ENCODE data around the gene EDN2.

Gene EDN2

DNA sequence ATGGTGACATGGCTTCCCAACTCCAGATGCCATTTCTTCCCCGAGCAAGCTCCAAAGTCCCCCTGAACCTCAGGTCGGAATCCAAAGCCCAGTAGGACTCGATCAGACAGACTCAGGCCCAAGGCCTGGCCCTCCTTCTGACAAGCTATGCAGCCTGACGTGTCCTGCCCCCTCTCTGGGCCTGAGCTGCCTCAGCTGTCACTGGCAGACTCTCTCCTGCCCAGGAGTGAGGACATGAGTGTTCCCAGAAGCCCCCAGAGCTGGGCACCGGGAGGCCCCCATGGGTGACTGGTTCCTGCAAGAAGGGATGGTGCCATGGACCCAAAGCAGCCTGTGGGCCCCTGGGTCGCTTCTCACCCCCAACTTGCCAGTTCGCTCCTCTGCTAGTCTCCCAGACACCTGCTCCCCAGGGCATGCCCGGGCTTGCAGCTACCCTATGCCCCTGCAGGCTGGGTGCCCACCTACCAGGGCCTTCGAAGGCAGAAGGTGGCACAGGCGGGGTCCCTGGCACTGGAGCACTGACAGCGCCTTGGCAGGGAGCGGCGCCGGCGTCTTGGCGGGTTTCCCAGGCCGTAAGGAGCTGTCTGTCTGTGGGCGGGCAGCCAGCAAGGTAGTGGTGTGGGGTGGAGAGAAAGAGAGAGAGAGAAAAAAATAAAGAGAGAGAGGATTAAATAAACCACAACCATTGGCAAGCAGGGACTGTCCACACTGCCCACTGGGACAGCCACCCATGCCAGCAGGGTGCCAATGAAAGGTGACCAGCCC, 2.3 kb downstream of the EDN2 start:
- DNase-seq = no peak

DNA sequence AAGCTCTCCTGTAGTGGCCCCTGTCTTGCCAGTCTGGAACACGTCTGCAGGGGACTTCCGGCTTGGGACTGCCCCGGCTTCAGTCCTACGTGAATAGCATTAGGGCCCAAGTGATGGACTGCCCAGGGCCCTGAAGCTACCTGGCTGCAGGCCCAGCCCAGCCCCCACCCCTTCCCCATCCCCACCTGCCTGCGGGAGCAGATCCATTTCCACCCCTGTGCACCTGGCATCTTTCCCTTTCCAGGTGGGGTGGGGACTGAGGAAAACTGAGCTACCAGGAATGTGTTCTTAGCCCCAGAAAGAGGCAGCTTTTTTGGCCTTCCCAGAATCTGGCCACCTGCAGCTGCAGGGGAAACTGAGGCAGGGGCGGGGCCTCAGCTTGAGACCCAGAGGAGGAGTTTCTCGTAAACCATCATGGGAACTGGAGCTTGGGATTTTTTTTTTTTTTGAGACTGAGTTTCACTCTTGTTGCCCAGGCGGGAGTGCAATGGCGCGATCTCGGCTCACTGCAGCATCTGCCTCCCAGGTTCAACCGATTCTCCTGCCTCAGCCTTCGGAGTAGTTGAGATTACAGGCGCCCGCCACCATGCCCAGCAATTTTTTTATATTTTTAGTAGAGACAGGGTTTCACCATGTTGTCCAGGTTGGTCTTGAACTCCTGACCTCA, 3.2 kb downstream of the EDN2 start:
- DNase-seq = no peak

DNA sequence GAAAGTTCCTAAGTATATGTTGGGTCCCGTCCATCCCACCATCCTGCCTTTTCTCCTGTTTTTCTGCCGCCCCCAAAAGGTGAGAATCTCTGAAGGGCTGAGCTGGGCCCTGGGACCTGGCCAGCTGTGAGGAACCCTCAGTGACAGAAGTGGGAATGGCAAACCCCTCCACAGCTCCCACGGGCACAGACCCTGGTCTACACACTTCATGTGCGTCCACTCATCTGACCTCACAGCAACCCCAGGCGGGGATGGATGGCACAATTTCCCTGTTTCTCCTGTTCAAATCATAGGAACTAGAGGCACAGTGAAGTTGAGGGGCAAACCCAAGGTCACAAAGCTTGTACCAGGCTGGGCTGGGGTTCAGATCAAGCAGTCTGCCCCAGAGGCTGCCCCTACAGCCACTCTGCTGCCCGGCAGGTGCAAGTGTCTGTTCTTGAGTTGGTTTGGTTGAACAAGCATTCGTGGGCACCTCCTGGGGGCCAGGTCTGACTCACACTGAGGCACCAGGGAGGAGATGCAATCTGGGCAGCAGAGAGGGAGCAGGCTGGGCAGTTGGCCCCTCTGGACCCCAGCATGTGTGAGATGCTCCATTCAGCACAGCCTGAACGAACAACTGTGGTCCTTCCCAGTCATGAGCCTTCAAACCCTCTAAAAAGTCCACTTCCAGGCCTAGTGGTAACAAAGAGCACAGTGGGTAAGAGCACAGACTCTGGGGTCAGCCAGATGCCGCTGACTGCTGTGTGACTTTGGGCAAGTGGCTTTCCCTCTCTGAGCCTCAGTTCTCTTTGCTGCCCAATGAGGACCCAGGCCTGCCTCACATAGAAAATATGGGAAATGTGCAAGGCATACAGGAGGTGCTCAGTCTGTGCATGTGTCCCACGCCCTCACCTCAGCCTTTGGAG, 4.0 kb downstream of the EDN2 start:
- DNase-seq = no peak

DNA sequence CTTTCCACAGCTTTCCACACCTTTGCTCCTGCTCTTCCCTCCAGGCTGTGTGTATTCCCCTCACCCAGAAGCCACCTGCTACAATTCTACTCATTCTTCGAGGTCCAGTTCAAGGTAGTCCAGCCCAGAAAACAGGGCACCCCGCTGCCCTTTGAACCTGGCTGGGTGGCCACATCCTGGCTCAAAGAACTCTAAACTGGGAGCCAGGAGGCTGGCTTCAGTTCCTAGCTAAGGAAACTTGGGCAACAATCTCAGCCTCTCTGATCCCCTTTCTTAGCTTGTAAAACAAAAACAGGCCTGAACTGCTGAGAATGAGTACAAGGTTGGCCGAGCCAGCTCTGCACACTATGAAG, 4.7 kb downstream of the EDN2 start:
- no peak for DNase-seq

DNA sequence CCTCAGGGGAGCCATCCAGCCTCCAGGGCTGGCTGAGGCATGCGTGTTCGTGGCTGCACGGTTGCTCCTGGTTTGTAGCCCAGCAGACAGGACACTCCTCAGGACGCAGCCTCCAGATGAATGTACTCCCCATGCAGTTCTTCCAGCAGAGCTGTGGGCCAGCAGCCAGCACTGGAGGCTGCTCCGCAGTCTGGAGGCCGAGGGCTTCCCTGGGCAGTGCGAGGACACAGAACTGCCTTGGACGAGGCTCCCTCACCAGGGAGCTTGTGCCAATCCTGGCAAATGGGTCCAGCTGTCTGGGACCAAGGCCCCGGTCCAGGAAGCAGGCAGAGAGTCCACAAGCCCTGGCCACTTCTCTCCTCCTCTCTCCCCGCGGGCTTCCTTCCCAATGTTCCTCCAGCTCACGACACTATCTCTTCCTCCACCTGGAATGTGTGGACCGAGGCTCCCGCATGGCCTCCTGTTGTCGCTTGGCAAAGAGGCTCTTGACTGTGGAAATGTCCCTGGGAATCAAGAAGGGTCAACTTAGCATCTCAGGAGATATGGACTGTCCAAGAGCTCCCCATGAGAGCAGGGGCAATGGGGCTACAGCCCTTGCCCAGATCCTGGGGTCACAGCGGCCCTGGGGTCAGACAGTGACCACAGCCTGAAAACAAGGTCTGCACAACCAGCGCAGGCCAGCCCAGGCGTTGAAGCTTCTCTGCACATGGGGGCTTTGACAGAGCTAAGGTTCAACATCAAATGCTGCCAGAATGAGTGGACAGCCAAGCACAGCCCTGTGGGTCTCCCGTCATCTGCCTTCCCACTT, 5.3 kb downstream of the EDN2 start:
- DNase-seq = no peak

DNA sequence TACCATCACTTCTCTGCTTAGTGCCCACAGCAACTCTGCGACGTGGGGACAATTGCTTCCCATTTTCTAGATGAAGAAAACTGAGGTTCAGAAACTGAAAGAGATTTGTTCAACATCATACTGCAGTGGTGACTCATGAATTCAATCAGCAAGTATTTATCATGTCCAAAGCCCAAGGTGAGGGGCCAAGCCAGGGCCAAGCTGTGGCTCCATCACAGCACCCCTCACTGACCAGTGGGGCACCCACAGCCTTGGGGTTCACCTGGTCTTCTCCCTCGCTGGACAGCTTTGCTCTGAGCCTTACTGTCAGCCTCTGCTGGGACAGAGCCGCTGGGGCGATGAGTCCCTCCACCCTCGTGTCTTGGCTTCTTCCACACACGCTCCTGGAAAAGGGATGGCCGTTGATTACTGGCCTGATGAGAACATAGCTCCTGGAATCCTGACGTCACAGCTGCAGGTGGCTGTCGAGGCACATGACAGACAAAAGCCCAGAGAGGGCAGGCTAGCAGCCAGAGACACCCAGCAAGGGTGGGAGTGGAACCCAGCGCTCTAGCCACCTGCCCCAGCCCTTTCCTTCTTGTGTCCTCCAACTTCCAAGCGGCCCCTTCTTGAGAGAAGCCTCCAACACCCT, 6.2 kb downstream of the EDN2 start:
- no peak for DNase-seq

DNA sequence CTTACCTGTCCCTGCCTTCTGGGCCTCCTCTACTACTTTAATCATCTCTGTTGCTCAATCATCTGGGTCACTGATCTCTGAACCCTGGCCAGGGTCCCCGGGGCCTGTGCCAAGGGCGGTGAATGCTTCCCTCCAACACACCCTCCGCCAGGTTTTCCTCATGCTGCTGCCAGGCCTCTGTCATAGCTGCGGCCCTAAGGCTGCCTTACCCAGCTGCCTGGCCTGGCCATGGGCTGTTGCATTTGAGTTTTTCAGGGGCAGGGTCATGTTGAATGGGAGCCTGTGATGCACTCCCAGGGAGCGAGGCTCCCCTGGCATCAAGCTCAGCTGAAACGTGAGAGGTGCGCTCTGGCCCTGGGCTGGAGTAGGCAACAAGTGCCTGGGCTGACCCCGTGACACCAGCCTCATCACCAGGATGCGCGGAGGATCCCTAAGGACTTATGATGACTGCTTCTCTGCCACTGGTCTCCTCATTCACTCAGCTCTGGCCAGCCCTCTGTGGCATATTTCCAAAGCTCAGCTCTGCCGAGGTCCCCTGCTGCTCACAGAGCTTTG, 7.6 kb downstream of the EDN2 start:
- DNase-seq = no peak

DNA sequence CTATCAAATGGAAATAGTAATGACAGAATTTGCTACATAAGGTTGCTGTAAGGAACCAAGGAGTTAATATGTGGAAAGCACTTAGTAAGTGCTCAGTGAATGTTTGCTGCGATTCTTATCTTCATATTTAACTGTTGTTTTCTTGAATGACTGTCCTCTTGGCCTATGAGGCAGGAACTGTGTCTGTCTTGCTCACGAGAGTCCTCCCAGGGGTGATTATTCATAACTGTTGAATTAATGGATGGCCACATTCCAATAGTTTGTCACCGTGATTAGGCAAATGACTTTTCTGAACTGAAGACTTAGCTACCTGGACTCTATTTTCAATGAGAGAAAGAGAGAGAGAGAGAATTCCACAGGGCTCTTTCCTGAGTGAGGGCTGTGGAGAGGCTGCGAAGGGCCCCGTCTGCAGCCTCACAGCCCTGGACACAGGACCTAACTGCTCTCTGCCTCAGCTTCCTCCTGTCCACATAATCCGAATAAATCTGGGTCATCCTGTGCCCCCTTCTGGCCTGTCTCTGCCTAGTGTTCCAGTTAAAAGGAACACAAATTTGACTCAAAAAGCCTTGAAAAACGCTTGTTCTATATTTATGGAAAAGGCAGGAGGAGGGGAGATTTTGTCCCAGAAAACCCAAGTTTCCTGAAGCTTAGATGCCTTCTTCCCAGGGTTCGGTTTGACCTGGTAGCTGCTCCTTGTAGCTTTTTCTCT, 8.5 kb downstream of the EDN2 start:
- DNase-seq = no peak

DNA sequence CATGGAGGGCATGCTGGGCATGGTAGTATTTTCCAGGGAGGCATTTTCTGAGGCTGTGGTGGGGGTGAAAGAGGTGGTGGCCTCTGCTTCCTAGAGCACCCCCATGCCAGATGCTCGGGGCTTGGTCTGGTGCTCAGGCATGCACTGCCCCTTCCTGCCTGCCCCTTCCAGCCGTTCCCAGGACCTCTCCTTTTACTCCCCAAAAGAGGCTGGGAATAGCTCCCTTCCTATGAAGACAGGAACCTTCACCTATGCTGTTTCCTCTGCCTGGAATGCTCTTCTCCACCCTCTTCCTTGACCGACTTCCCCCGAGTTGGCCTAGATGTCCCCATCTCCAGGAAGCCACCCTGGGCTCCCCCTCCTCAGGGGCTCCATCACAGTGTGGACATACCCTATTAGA, 9.1 kb downstream of the EDN2 start:
- DNase-seq = no peak

DNA sequence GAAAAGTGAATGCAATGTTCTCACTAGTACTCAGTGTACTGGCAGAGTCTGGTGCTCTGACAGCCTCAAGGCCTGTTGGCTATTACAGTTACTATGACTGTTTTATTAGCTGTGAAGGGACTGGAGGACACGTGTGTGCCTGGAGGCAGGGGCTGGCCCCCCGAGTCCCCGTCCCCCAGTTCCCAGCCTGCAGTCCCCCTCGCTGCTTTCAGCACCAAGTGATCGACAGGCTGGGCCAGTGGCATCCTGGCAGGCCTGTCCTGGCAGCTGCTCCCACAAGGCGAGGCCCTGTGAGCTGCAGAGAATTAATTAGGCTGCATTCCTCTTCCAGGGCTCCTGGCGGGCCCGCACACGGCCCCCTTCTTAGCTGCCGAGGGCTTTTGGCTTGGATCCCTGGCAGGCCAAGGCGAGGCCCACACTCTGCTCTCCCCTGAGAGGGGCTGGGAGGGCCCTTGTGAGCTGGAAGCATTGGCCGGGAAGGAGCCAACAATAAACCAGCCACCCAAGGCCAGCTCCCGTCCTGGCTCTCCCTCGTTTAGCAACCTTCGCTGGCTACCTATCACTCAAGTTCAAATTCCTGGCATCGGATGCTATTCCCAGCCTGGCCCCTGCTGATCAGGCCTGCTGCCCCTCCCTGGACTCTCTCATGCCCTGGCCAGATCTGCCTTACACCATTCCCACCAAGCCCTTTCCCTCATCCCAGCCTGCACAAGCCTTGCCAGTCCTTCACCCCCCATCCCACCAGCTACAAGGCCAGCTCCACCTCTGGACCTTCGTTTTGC, 9.8 kb downstream of the EDN2 start:
- DNase-seq = no peak

DNA sequence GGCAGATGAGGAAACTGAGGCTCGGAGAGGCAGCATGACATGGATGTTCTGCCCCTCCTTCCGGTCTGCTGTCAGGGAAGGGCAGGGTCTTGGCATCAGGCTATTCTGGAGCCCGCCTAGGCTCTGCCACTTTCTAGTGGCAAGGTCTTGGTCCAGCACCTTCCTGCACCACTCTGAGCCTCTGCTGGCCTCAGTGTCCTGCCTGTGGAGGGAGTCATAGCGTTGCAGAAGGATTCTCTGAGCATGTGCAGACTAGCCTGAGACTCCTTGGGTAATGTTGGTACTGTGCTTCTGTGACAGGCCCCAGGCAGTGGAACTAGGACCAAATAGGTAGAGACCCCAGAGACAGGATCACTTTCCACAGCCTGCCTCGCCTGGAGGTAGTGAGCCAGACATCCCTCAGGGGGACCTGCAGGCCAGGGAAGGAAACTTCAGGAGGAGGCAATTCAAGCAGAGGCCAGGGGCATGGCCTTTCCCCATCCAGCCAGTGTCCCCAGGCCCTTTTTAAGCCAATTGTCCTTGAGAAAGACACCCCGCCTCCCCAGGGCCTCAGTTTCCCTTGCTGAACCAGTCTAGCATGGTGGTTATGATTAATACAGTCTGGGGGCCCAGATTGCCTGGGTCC, 10.6 kb downstream of the EDN2 start:
- DNase-seq = no peak

DNA sequence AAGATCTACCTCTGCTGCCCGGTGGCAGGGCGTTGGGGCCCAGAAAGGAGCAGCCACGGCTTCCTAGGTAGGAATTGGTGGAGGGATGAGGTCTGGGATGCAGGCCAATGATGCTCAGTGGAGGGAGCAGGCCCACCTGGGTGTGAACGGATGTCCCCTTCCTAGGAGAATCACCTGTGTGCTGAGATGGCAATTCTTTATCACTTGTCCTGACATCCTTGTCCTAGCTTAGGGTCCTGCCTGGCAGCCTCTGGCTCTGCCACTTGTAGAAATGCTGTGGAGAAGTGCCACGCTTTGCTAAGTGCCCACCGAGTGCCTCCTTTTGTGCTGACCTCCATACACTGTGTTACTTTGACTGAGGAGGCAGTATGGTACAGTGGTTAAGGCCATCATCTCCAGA, 12.8 kb downstream of the EDN2 start:
- DNase-seq = no peak

DNA sequence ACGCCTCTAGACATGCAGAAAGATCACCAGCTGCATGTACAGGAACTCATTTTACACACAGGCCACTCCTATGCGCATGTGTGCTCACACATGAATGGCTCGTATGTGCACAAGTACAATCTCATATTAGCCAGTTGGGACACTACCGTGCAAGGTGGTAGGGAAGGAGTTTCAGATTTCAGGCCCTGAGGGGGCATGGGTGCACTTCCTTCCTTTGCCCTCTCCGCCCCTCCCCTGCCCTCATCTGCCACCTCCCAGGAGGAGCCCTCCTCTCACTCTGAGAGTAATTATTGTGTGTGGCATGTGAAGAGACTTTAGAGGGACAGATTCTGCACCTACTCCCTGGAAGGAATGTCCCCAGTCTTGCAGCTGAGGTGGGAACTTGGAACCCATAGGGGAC, 14.8 kb downstream of the EDN2 start:
- DNase-seq = no peak

DNA sequence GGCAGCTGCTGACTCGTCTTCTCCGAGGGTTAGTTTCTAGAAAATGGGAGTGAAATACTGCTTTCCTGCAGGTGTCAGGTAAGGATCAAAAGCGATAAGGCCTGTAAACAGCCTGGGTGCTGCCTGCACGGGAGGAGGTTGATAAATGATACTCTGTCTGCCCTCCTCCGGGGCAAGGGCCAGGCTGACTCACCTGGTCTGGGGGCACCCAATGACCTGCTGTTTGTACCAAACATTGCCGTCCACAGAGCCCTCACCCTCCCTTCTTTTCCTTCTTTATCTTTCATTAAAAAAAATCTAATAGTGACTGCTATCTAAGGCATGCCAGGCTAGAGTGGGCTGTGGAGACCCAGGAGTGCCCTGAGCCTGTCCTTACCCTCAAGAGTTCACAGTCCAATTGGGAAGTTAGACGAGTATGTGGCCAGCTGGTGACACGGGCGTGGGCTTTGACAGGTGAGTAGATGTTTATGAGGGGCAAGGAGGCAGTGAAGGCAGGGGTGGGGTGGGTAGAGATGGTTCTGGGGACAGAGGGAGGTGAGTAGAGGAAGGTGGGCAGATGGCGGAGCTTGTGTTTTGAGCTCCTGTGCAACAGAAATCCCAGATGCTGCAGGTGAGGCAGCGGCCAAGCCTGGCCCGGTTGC, 16.2 kb downstream of the EDN2 start:
- DNase-seq = no peak

DNA sequence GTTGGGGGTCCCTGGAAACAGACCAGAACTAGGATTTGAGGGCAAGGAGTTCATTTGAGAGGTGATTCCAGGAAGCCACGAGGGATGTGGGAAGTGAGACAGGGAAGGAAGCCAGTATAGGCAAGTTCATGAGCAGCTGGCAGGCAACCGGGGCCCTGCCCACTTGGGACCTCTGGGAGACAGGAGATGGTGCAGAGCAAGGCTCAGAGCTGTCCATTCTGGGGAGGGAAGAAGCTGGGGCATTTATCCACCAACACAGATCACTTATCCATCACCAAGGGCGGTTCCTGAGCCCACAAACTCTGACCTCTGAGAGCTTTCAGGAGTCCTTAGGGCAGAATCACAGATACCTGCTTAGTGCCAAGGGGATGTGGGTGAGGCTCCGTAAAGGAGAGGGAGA, 16.8 kb downstream of the EDN2 start:
- no peak for DNase-seq

DNA sequence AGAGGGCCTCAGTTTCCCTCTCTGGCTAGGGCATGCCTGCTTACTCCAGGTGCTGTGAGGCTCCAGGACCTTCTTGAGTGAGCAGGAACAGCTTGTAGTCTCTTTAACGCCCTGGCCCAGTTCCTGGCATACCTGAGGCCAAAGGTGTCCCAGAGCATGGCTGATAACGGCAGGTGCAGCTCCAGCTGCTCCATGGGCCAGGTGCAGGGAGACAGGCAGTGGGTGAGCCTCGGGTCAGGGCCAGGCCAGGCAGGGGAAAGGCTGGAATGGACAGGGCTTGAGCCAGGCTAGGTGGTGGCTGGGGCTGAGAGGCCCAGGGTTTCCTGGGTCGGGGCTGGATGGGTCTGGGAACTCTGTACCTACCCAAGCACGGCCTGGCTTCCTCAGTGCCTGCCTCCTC, 18.3 kb downstream of the EDN2 start:
- DNase-seq = no peak

DNA sequence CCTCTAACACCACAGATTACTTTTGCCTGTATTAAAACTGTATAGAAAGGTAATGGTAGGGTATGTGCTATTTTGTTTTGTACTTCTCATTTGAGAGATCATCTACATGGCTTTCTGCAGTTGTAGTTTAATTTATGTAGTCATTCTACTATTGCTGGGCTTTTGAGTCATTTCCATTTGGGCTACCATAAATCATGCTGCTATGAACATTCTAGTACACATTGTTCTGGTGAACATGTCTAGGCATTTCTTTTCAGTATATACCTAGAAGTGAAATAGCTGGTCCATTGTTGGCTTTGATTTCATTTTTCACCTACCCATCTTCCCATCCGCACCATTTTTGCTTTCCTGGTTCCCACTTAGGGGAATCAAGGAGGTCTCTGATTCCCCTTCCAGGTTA, 18.7 kb downstream of the EDN2 start:
- no peak for DNase-seq

DNA sequence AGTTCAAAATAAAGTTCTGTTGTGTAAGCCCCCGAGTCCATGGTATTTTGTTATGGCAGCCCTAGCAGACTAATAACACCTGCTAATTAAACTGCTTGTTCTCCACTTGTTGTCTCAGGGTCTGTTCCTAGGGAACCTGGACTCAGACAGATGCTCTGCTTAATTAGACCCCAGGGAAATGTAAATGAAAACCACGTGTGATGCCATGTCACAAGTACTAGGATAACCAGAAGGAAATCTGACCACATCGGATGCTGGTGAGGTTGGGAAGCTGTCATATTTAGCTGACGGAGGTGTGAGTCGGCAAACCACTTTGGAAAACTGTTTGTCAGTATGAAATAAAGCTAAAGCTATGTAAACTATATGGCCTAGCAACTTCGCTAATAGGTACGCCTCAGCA, 19.6 kb downstream of the EDN2 start:
- DNase-seq = no peak

DNA sequence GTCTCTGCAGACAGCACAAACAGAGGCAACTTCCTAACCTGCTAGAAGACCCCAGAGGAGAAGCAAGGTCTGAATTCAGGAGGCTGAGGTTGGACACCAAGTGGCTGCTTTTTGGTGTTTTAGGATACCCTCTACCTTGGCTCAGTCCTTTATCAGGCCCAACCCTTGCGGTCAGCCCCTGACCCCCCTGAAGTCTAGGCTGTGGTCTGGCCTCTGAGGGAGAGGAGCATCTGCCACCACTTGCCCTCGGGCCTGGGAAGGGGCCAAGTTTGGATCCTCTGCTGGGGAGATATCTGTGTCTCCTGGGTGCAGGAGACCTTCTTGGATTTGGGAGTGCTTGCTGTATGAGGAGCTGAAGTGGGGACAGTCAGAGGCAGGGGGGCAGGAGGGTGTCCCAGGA, 21.0 kb downstream of the EDN2 start:
- no peak for DNase-seq

DNA sequence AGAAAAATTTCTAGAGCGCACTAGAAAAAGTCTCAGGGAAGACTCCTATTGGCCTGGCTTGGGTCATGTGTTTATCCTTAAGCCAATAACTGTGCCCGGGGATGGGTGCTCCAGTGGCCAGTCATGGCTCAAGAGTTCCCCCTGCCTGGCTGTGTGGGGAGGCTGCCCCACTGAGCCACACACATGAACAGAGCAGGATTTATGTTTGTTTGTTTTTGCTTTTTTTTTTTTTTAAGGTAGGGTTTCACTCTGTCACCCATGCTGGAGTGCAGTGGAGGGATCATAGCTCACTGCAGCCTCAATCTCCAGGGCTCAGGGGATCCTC, 21.8 kb downstream of the EDN2 start:
- no peak for DNase-seq
